Activated T-cell treated with anti-CD3 and anti-CD28 coated beads, Interleukin-2, amount 50 U/mL, for 24 hours (primary cell): Measurements from ENCODE around the gene SNRPE.
"Not testable (repeated sequence)": the region's sequence is repeated elsewhere in the genome, so short reads cannot be mapped to it uniquely, and the experiment has no call there.

Experiments used
- DNase-seq: peaks from one replicate; pipeline ENCODE4 v3.0.0-alpha.2; 2020
- H3K27ac Mint-ChIP-seq: 2 replicates; pipeline ENCODE4 v1.8.0; 2020; ENCODE audit warnings: mild to moderate bottlenecking, mixed read lengths
- H3K27me3 Mint-ChIP-seq: 2 replicates; pipeline ENCODE4 v1.8.0; 2020; ENCODE audit warnings: mixed read lengths
- H3K36me3 Mint-ChIP-seq: 2 replicates; pipeline ENCODE4 v1.8.0; 2020; ENCODE audit warnings: low read depth, mixed read lengths
- H3K4me1 Mint-ChIP-seq: 2 replicates; pipeline ENCODE4 v1.8.0; 2020; ENCODE audit warnings: low read depth, mixed read lengths
- H3K4me3 Mint-ChIP-seq: 2 replicates; pipeline ENCODE4 v1.8.0; 2020; ENCODE audit warnings: mild to moderate bottlenecking, moderate library complexity, mixed read lengths
- H3K9me3 Mint-ChIP-seq: 2 replicates; pipeline ENCODE4 v1.8.0; 2020; ENCODE audit warnings: mixed read lengths

SNRPE gene

DNA sequence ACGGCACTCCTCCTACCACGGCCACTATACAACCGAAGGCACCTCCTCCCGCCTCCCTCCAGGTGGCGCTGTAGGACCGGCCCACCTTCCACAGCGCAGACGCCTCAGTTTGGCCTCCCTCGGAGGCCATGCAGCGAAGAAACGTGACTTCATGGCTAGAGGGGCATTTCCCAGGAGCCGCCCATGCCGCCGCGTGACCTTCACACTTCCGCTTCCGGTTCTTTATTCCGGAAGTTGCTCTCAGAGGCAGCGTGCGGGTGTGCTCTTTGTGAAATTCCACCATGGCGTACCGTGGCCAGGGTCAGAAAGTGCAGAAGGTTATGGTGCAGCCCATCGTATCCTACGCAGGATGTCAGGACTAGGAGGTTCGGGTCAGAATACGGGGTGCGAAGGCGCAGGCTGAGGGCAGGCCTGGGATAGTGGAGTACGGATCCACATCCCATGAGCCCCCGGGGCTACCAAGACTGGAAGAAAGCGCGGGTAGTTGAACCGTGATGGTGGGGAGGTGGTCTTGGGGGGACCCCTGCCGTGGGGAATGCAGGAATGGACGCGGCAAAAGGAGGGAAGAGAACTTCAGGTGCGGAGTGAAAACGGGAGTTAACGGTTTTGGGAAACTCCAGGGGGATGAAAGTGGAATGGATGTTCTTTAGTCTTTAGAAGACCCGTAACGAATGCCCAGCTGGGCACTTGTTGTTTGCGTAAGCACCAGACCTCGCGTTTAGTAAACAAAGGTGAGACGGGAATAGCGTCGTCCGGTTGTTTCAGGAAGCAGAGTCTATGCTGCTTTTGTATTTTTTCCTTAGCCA, at the start of gene SNRPE:
TSS of gene SNRPE (plus strand) at position 221 of the 806 bp plus-strand sequence. CDS start at position 282, 61 bp downstream.
- peak; percentile 94 for DNase-seq
- Mint-ChIP-seq H3K36me3 (peaks cover 58% of the 10 kb centered on the region), H3K27me3 (no peaks in the 10 kb centered on the region), H3K27ac (peak within 1 kb of the TSS; percentile 100), H3K9me3 (no peaks in the 10 kb centered on the region), H3K4me3 (peak within 1 kb of the TSS; percentile 100), H3K4me1 (peaks cover 34% of the 10 kb centered on the region)

DNA sequence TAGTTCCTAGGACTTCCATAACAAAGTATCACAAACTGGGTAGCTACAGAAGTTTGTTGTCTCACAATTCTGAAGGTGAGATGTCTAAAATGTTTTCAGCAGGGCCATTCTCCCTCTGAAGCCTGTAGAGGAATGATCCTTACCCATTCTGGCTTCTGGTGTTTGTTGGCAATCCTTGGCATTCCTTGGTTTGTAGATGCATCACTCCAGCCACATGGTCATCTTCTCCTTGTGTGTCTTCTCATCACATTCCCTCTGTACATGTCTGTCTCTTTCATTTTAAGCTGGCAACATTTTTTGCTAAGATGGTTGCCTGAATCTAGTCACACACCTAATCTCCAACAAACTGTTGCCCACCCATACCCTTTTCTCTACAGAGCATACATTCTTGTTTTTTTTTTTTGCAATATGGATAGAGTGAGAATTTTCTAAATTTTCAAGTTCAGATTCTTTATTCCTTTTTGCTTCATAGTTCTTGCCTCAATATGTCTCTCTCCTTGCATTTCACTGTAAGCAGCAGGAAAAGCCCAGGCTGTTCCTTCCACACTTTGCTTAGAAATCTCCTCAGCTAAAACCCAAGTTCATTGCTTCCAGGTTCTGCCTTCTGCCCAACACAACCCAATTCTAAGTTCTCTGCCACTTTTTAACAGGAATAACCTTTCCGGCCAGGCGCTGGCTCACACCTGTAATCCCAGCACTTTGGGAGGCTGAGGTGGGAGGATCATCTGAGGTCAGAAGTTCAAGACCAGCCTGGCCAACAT, 47.6 kb upstream of the SNRPE start:
- no peak for DNase-seq
- Mint-ChIP-seq H3K9me3 (no peaks in the 10 kb centered on the region), H3K4me3 (no peak overlapping the region), H3K27me3 (no peaks in the 10 kb centered on the region), H3K27ac (peak overlapping the region; percentile 12), H3K36me3 (peaks cover 79% of the 10 kb centered on the region), H3K4me1 (peaks cover 35% of the 10 kb centered on the region)

DNA sequence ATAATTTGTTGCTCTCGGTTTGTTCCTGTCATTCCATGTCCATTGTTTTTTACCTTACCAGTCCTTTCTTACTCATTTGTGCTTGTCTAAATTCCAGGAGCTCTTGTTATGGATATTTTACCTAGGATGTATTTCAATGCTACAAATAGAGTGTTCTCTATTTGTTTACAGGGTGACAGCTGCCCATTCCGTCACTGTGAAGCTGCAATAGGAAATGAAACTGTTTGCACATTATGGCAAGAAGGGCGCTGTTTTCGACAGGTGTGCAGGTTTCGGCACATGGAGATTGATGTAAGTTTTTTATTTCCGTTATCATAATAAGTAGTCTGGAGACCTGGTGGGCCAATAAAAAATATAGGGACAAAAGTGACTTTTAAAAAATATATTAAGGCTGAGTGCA, 43.0 kb upstream of the SNRPE start:
- Mint-ChIP-seq H3K27ac (no peak overlapping the region), H3K9me3 (no peaks in the 10 kb centered on the region), H3K4me3 (no peak overlapping the region), H3K4me1 (peaks cover 38% of the 10 kb centered on the region), H3K27me3 (no peaks in the 10 kb centered on the region), H3K36me3 (peaks cover 82% of the 10 kb centered on the region)
- no peak for DNase-seq

DNA sequence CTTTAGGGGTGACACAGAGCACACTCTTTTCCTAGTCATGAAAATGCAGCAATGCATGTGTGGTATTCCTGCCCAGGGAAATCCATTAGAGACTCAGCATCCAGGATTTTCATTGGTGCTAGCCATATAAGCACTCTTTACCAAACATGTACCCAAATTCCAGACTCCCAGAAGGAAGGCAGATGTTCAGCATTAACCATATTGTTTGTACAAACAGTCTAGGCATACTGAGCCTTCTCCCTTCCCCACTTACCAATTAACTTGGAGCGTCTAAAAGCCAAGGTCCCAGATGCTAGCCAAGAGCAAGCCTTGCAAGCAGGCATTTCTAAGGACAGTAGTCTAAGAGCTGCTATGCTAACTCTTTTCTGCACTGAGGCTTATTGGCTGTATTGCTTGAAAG, 38.1 kb upstream of the SNRPE start:
- peaks cover 88% of the 10 kb centered on the region for H3K36me3 Mint-ChIP-seq
- no peaks in the 10 kb centered on the region for H3K9me3 Mint-ChIP-seq
- H3K27ac Mint-ChIP-seq: no peak overlapping the region

DNA sequence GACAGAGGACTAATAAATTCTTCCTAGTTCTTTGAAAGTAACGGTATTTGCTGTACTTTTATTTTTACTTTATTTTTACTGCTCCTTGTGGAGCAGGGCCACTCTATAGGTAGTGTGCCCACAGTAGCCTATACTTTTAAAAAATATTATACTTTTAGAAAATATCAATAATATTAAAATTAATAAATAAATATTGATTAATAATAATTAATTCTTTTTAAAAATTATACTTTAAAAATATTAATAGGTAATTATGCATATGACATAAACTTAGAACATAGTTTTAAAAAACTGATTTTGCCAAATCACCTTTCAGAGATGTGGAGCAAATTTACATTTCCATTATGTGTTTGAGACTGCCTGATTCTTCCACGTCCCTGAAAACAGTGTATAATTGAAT, 35.2 kb upstream of the SNRPE start:
- no peak for DNase-seq
- Mint-ChIP-seq H3K27ac (no peak overlapping the region), H3K27me3 (no peaks in the 10 kb centered on the region), H3K36me3 (peaks cover 96% of the 10 kb centered on the region), H3K9me3 (no peaks in the 10 kb centered on the region), H3K4me3 (no peak overlapping the region), H3K4me1 (peaks cover 32% of the 10 kb centered on the region)

More for the DNA sequence above, 38.1 kb upstream of the SNRPE start:
- no peak overlapping the region for H3K4me3 Mint-ChIP-seq
- H3K4me1 Mint-ChIP-seq: peaks cover 38% of the 10 kb centered on the region
- no peak for DNase-seq
- no peaks in the 10 kb centered on the region for H3K27me3 Mint-ChIP-seq

GRCh38 chr1:203828002-203828401, 33.4 kb upstream of the SNRPE start:
- Mint-ChIP-seq H3K4me3 (no peak overlapping the region), H3K36me3 (peaks cover 94% of the 10 kb centered on the region), H3K4me1 (peaks cover 21% of the 10 kb centered on the region), H3K9me3 (no peaks in the 10 kb centered on the region), H3K27me3 (no peaks in the 10 kb centered on the region), H3K27ac (no peak overlapping the region)
- no peak for DNase-seq

DNA sequence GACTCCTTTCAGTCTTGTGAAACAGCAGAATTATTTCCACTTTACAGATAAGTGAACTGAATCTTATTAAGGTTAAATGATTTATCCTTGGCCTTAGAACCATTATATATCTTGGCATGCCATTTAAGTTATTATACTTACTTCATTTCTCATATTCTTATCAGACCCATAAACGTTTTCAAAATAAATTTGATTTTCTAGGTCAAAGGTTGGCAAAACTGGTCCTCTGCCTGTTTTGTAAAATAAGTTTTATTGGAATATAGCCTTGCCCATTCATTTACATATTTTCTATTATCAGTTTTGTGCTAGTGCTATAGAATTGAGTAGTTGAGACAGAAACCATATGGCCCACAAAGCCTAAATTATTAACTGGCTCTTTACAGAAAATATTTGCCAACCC, 32.9 kb upstream of the SNRPE start:
- no peak for DNase-seq
- H3K27ac Mint-ChIP-seq: no peak overlapping the region
- H3K9me3 Mint-ChIP-seq: no peaks in the 10 kb centered on the region
- H3K4me3 Mint-ChIP-seq: no peak overlapping the region
- H3K36me3 Mint-ChIP-seq: peaks cover 90% of the 10 kb centered on the region
- peaks cover 17% of the 10 kb centered on the region for H3K4me1 Mint-ChIP-seq
- H3K27me3 Mint-ChIP-seq: no peaks in the 10 kb centered on the region

GRCh38 chr1:203829247-203829646, 32.2 kb upstream of the SNRPE start:
- not testable (repeated sequence) for H3K9me3 Mint-ChIP-seq, DNase-seq, H3K4me3 Mint-ChIP-seq, H3K27me3 Mint-ChIP-seq
- H3K4me1 Mint-ChIP-seq: peaks cover 11% of the 10 kb centered on the region
- peaks cover 91% of the 10 kb centered on the region for H3K36me3 Mint-ChIP-seq
- H3K27ac Mint-ChIP-seq: peak overlapping the region; percentile 56

DNA sequence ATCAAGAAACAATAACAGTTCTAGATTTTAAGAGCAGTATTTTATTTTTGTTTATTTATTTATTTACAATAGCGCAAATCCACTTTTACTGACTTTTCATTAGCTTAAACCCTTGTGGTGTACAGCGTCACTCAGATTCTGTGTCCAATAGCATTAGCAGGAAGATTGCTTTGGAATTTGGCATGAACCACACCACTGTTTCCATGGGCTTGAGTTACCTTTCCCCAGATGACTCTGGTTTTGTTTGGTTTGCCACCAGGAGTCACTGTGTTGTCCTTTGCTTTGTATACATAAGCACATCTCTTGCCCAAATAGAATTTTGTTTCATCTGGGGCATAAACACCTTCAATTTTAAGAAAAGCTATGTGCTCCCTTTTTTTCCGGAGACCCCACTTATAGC, 25.9 kb upstream of the SNRPE start:
- Mint-ChIP-seq H3K9me3 (no peaks in the 10 kb centered on the region), H3K27ac (no peak overlapping the region), H3K36me3 (peaks cover 93% of the 10 kb centered on the region), H3K4me3 (no peak overlapping the region), H3K4me1 (no peaks in the 10 kb centered on the region), H3K27me3 (no peaks in the 10 kb centered on the region)
- no peak for DNase-seq

DNA sequence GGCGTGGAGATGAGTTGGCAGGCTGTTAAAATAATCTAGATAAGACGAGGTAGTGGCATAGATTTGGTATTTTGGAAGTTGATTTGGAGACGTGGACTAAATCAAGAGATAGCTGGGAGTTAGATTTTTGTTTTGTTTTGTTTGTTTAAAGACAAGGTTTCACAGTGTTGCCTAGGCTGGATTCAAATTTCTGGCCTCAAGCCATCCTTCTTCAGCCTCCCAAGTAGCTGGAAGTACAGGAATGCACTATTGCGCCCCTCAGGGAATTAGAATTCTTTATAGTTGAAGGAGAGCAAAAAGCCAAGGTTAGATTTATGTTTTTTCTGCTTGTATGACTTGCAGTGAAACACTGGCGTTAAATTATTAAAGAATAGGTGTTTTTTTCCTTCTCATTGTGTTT, 22.3 kb upstream of the SNRPE start:
- no peak overlapping the region for H3K4me3 Mint-ChIP-seq
- no peaks in the 10 kb centered on the region for H3K27me3 Mint-ChIP-seq
- no peaks in the 10 kb centered on the region for H3K9me3 Mint-ChIP-seq
- peaks cover 91% of the 10 kb centered on the region for H3K36me3 Mint-ChIP-seq
- peak overlapping the region; percentile 53 for H3K27ac Mint-ChIP-seq
- no peak for DNase-seq
- H3K4me1 Mint-ChIP-seq: no peaks in the 10 kb centered on the region

DNA sequence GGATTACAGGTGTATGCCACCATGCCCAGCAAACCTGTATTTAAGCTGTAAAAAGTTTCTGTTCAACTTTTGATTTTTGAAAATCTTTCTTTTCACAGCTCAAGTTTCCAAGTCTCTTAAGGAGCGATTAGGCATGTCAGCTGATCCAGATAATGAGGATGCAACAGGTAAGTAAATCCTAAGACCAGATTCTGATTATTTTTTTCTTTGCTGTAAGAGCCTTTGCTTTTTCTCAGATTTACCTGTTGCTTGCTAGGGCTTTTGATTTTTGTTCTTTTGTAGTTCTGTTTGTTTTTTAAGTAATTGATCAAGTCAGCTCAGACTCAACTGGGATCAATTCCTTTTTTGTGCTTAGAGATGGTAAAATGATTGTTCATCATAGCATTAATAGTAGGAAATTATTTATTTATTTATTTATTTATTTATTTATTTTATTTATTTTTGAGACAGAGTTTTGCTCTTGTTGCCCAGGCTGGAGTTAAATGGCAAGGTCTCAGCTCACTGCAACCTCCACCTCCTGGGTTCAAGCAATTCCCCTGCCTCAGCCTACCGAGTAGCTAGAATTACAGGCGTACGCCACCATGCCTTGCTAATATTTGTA, 21.1 kb upstream of the SNRPE start:
- peaks cover 89% of the 10 kb centered on the region for H3K36me3 Mint-ChIP-seq
- no peaks in the 10 kb centered on the region for H3K9me3 Mint-ChIP-seq
- DNase-seq: no peak
- H3K4me1 Mint-ChIP-seq: no peaks in the 10 kb centered on the region
- no peak overlapping the region for H3K27ac Mint-ChIP-seq
- no peaks in the 10 kb centered on the region for H3K27me3 Mint-ChIP-seq
- no peak overlapping the region for H3K4me3 Mint-ChIP-seq

DNA sequence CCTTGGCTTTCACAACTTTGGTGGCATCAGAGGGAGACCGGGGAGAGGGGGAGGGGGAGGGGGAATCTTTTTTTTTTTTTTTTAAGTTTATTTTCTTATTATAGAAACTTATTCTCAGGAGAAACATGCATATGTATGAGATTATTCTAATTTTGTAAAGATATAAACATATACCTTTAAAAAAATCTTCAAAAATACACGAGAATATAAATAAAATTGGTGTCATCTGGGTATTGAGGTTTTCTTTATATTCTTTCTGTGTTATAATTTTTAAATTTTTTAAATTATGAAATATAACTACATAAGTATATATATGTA, 18.9 kb upstream of the SNRPE start:
- peaks cover 88% of the 10 kb centered on the region for H3K36me3 Mint-ChIP-seq
- no peak overlapping the region for H3K27ac Mint-ChIP-seq
- no peaks in the 10 kb centered on the region for H3K9me3 Mint-ChIP-seq
- H3K4me3 Mint-ChIP-seq: no peak overlapping the region
- no peaks in the 10 kb centered on the region for H3K4me1 Mint-ChIP-seq
- DNase-seq: no peak
- no peaks in the 10 kb centered on the region for H3K27me3 Mint-ChIP-seq

DNA sequence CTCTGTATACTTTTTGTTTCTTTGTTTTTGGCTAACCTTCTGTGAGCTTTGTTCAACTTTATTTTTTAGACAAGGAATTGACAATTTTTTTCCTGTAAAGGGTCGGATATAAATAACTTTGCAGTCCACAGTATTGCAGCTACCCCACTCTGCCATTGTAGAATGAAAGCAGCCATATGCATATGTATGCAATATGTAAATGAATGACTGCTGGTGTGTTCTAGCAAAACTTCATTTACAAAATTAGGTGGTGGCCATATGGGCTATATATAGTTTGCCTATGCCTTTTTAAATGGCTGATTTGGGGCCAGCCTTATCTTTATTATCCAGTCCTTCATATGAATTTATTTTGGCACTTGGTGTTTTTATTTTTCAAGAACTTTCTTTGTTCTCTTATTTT, 18.0 kb upstream of the SNRPE start:
- Mint-ChIP-seq H3K4me1 (no peaks in the 10 kb centered on the region), H3K9me3 (no peaks in the 10 kb centered on the region), H3K27ac (peak overlapping the region; percentile 35), H3K4me3 (no peak overlapping the region), H3K27me3 (no peaks in the 10 kb centered on the region), H3K36me3 (peaks cover 88% of the 10 kb centered on the region)
- no peak for DNase-seq

DNA sequence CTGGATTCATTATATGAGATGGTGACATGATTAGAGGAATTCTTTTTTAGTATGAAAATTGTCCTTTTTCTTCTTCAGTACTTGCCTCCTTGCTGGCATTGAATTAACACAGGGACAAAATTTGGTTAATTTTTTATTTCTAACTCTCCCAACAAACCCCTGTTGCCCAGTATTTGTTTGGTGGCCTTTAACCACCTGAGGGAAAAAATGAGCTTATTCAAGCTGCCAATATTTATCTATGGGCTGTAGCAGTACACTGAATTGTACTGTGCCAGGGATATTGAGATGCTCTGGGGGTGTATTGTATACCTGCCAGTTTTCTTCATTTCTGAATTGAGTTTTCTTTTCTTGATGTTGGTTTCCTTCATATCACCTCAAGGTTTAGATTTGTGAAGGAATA, 8.3 kb upstream of the SNRPE start:
- peaks cover 79% of the 10 kb centered on the region for H3K36me3 Mint-ChIP-seq
- H3K4me3 Mint-ChIP-seq, H3K4me1 Mint-ChIP-seq: not testable (repeated sequence)

GRCh38 chr1:203858055-203858454, 3.3 kb upstream of the SNRPE start:
- Mint-ChIP-seq H3K27ac (no peak overlapping the region), H3K9me3 (no peaks in the 10 kb centered on the region), H3K27me3 (no peaks in the 10 kb centered on the region), H3K4me3 (no peak overlapping the region), H3K36me3 (peaks cover 54% of the 10 kb centered on the region), H3K4me1 (peaks cover 13% of the 10 kb centered on the region)
- no peak for DNase-seq

More for the DNA sequence above, 8.3 kb upstream of the SNRPE start:
- not testable (repeated sequence) for DNase-seq, H3K9me3 Mint-ChIP-seq, H3K27me3 Mint-ChIP-seq, H3K27ac Mint-ChIP-seq
